Left ventricle myocardium inferior (tissue), 1 donor: ENCODE data around the gene ZNF417. TPM values are rescaled to one million over a fixed set of nuclear protein-coding genes. Genes with fewer than 3 reads are reported as not detected.
A peak's percentile ranks its signal among the peaks of the same experiment; 100 is the strongest.

Source experiments
- DNase-seq: peaks from one replicate; pipeline ENCODE4 v3.0.0-alpha.2; 2020
- H3K27ac ChIP-seq: fragments of 200-600 bp; replicated peaks from 2 replicates; pipeline ENCODE4 v1.8.0; 2021
- H3K27me3 ChIP-seq: fragments of 200-600 bp; 2 replicates; pipeline ENCODE4 v1.8.0; 2021; ENCODE audit warnings: low read depth
- H3K36me3 ChIP-seq: fragments of 200-600 bp; 2 replicates; pipeline ENCODE4 v1.8.0; 2021
- H3K4me1 ChIP-seq: fragments of 200-600 bp; 2 replicates; pipeline ENCODE4 v1.8.0; 2021
- H3K4me3 ChIP-seq: fragments of 200-600 bp; 2 replicates; pipeline ENCODE4 v1.8.0; 2021; ENCODE audit warnings: mild to moderate bottlenecking, moderate library complexity
- H3K9me3 ChIP-seq: fragments of 200-600 bp; replicated peaks from 2 replicates; pipeline ENCODE4 v1.8.0; 2021
- CTCF ChIP-seq: fragments of 200-600 bp; IDR thresholded peaks from 2 replicates; pipeline ENCODE4 v1.8.0; 2021; ENCODE audit warnings: antibody characterized with exemption, mild to moderate bottlenecking, borderline replicate concordance
- intact Hi-C: fragments of 100-400 bp; cut with micrococcal nuclease; formaldehyde crosslinking; loops from one replicate; pipeline ENCODE4 v1.11.0; 2022
- total RNA-seq: library from RNA; stranded (reverse); fragmentation: NEBNext Ultra II Directional; extraction: Animal tissue kit (Norgen Biotek cat#: 25700); gene quantifications from one replicate; pipeline ENCODE4 v1.2.1, GENCODE V29; 2021
- donor health status: DM: no; HTN: yes; CAD: no; lungs with severe emphysema.

ZNF417 gene
- total RNA-seq, 1 donor from 2014 or later: 10.6 TPM

GRCh38 chr19:57935731-57936130, 19.3 kb upstream of the ZNF417 start:
- H3K4me3 ChIP-seq: peak overlapping the region; percentile 89
- intact Hi-C loops: no loop called here
- H3K27me3 ChIP-seq: no peaks in the 10 kb centered on the region
- peaks cover 90% of the 10 kb centered on the region for H3K9me3 ChIP-seq
- H3K4me1 ChIP-seq: peaks cover 21% of the 10 kb centered on the region
- no peak overlapping the region for H3K27ac ChIP-seq
- no peak for TF ChIP-seq CTCF
- DNase-seq: no peak
- H3K36me3 ChIP-seq: peaks cover 66% of the 10 kb centered on the region

- intact Hi-C loops: no loop called here
- Histone ChIP-seq H3K36me3 (peaks cover 66% of the 10 kb centered on the region), H3K4me1 (peaks cover 21% of the 10 kb centered on the region), H3K4me3 (peak within 1 kb of the TSS; percentile 89), H3K27me3 (no peaks in the 10 kb centered on the region), H3K9me3 (peaks cover 90% of the 10 kb centered on the region), H3K27ac (peak within 1 kb of the TSS; percentile 83)
- DNase-seq: peak; percentile 42
- no peak for TF ChIP-seq CTCF
Observed at GRCh38 chr19:57934820-57935665, 18.7 kb upstream of the ZNF417 start, which contains the start of gene ZNF418. TSS of gene ZNF418 (minus strand) at chr19:57935402. CDS start at chr19:57933822, 1,580 bp downstream.

- H3K9me3 ChIP-seq: peaks cover 96% of the 10 kb centered on the region
- intact Hi-C loops: no loop called here
- H3K27ac ChIP-seq: no peak overlapping the region
- no peak for DNase-seq
- H3K4me1 ChIP-seq: no peaks in the 10 kb centered on the region
- H3K36me3 ChIP-seq: peaks cover 91% of the 10 kb centered on the region
- no peak for TF ChIP-seq CTCF
- no peak overlapping the region for H3K4me3 ChIP-seq
- no peaks in the 10 kb centered on the region for H3K27me3 ChIP-seq
Observed at GRCh38 chr19:57927587-57927986, 11.2 kb upstream of the ZNF417 start.

GRCh38 chr19:57914531-57914930, 1.9 kb downstream of the ZNF417 start:
- intact Hi-C loops: no loop called here

GRCh38 chr19:57907394-57907793, 9.0 kb downstream of the ZNF417 start:
- Histone ChIP-seq H3K36me3 (peaks cover 69% of the 10 kb centered on the region), H3K4me3 (no peak overlapping the region), H3K27me3 (no peaks in the 10 kb centered on the region), H3K9me3 (peaks cover 77% of the 10 kb centered on the region), H3K4me1 (no peaks in the 10 kb centered on the region), H3K27ac (no peak overlapping the region)
- TF ChIP-seq CTCF: no peak
- intact Hi-C loops: no loop called here
- DNase-seq: no peak

More at GRCh38 chr19:57914531-57914930, 1.9 kb downstream of the ZNF417 start:
- Histone ChIP-seq H3K27ac (no peak overlapping the region), H3K4me3 (peak overlapping the region; percentile 80), H3K36me3 (peaks cover 55% of the 10 kb centered on the region), H3K9me3 (peaks cover 44% of the 10 kb centered on the region), H3K27me3 (no peaks in the 10 kb centered on the region), H3K4me1 (peaks cover 28% of the 10 kb centered on the region)
- no peak for TF ChIP-seq CTCF
- DNase-seq: no peak
